Measurements from ENCODE around the gene RPS28. TPM values are rescaled to one million over a fixed set of nuclear protein-coding genes. Genes with fewer than 3 reads are reported as not detected.
A peak's percentile ranks its signal among the peaks of the same experiment; 100 is the strongest.

Gene RPS28
- total RNA-seq, 1 experiment from 2014 or later: 1,155 TPM

- Histone ChIP-seq H3K9ac (ENCODE audit: low read length) (no peak overlapping the region), H3K4me2 (ENCODE audit: low read depth, low read length, poor library complexity, severe bottlenecking) (peak overlapping the region; percentile 93), H3K4me1 (ENCODE audit: low read length) (peaks cover 40% of the 10 kb centered on the region), H3K9me2 (replicated peaks; ENCODE audit: insufficient read depth, low read length) (no peaks in the 10 kb centered on the region), H2AFZ (ENCODE audit: low read length) (no peak overlapping the region), H3K27me3 (ENCODE audit: low read length) (no peaks in the 10 kb centered on the region), H4K20me1 (ENCODE audit: insufficient read depth, low read depth, low read length) (peaks cover 19% of the 10 kb centered on the region), H3K36me3 (ENCODE audit: insufficient read depth, low read length) (peaks cover 19% of the 10 kb centered on the region), H3K4me3 (ENCODE audit: low read length) (no peak overlapping the region), H3K27ac (ENCODE audit: low read length) (no peak overlapping the region), H3K79me2 (ENCODE audit: low read length) (peaks cover 37% of the 10 kb centered on the region), H3K9me3 (ENCODE audit: low read length) (no peaks in the 10 kb centered on the region)
- DNase-seq: peak; percentile 51
These were observed 2.5 kb downstream of the RPS28 start for GRCh38 chr19:8323781-8324185.

DNA sequence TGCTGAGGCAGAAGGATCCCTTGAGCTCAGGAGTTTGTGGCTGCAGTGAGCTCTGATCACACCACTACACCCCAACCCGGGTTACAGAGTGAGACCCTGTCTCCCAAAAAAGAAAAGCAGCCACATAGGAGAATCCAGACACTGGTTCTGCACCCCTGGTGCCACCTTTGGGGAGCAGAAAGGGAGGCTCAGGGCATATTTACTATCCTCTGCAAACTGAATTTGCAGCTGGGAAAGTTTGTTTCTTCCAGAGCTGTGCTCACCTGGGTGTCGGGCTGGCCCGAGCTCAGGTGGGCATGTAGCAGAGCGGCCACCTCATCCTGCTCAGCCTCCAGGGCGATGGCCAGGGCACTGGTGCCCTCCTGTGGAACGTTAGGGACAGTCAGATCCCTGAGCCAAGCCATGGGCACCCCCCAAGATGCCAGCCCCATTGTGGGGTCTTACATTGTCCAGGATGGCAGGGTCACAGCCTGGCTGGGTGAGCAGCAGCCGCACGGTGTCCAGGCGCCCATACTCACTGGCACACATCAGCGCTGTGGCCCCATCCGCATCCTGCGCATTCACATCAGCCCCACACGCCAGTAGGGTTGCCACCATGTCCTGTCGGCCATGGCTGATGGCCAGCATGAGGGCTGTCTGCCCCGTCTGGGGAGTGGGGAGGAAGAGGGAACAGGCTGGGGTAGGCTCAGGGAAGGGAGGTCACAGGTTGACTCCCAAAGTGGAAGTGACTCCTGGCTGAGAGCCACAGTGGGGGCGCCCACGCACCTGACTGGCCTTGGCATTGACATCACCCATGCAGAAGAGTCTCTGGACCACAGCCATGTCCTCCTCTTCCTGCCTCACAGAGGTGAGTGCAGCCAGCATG, 3.1 kb downstream of the RPS28 start:
- Histone ChIP-seq H2AFZ (ENCODE audit: low read length) (no peak overlapping the region), H3K9ac (ENCODE audit: low read length) (no peak overlapping the region), H3K4me2 (ENCODE audit: low read depth, low read length, poor library complexity, severe bottlenecking) (no peak overlapping the region), H3K27me3 (ENCODE audit: low read length) (no peaks in the 10 kb centered on the region), H3K79me2 (ENCODE audit: low read length) (peaks cover 32% of the 10 kb centered on the region), H3K36me3 (ENCODE audit: insufficient read depth, low read length) (peaks cover 19% of the 10 kb centered on the region), H3K9me3 (ENCODE audit: low read length) (no peaks in the 10 kb centered on the region), H3K4me3 (ENCODE audit: low read length) (no peak overlapping the region), H4K20me1 (ENCODE audit: insufficient read depth, low read depth, low read length) (peaks cover 19% of the 10 kb centered on the region), H3K27ac (ENCODE audit: low read length) (no peak overlapping the region), H3K9me2 (replicated peaks; ENCODE audit: insufficient read depth, low read length) (no peaks in the 10 kb centered on the region), H3K4me1 (ENCODE audit: low read length) (peaks cover 39% of the 10 kb centered on the region)
- peak; percentile 69 for DNase-seq

GRCh38 chr19:8325454-8325853, 4.2 kb downstream of the RPS28 start:
- Histone ChIP-seq H3K9me2 (replicated peaks; ENCODE audit: insufficient read depth, low read length) (no peaks in the 10 kb centered on the region), H4K20me1 (ENCODE audit: insufficient read depth, low read depth, low read length) (peaks cover 19% of the 10 kb centered on the region), H3K4me1 (ENCODE audit: low read length) (peaks cover 29% of the 10 kb centered on the region), H3K9me3 (ENCODE audit: low read length) (no peaks in the 10 kb centered on the region), H3K27ac (ENCODE audit: low read length) (no peak overlapping the region), H3K27me3 (ENCODE audit: low read length) (no peaks in the 10 kb centered on the region), H3K79me2 (ENCODE audit: low read length) (peaks cover 22% of the 10 kb centered on the region), H2AFZ (ENCODE audit: low read length) (no peak overlapping the region), H3K4me2 (ENCODE audit: low read depth, low read length, poor library complexity, severe bottlenecking) (no peak overlapping the region), H3K9ac (ENCODE audit: low read length) (no peak overlapping the region), H3K4me3 (ENCODE audit: low read length) (no peak overlapping the region), H3K36me3 (ENCODE audit: insufficient read depth, low read length) (peaks cover 19% of the 10 kb centered on the region)
- no peak for DNase-seq

GRCh38 chr19:8329996-8330395, 8.7 kb downstream of the RPS28 start:
- no peak overlapping the region for H3K9ac ChIP-seq (ENCODE audit: low read length)
- no peaks in the 10 kb centered on the region for H4K20me1 ChIP-seq (ENCODE audit: insufficient read depth, low read depth, low read length)
- no peak overlapping the region for H2AFZ ChIP-seq (ENCODE audit: low read length)
- no peaks in the 10 kb centered on the region for H3K9me2 ChIP-seq (replicated peaks; ENCODE audit: insufficient read depth, low read length)
- no peaks in the 10 kb centered on the region for H3K36me3 ChIP-seq (ENCODE audit: insufficient read depth, low read length)
- no peak overlapping the region for H3K4me2 ChIP-seq (ENCODE audit: low read depth, low read length, poor library complexity, severe bottlenecking)
- peaks cover under 1% of the 10 kb centered on the region for H3K4me1 ChIP-seq (ENCODE audit: low read length)
- H3K79me2 ChIP-seq (ENCODE audit: low read length): no peaks in the 10 kb centered on the region
- no peaks in the 10 kb centered on the region for H3K9me3 ChIP-seq (ENCODE audit: low read length)
- H3K27me3 ChIP-seq (ENCODE audit: low read length): no peaks in the 10 kb centered on the region
- H3K4me3 ChIP-seq (ENCODE audit: low read length): no peak overlapping the region
- DNase-seq: peak; percentile 39
- H3K27ac ChIP-seq (ENCODE audit: low read length): no peak overlapping the region

DNA sequence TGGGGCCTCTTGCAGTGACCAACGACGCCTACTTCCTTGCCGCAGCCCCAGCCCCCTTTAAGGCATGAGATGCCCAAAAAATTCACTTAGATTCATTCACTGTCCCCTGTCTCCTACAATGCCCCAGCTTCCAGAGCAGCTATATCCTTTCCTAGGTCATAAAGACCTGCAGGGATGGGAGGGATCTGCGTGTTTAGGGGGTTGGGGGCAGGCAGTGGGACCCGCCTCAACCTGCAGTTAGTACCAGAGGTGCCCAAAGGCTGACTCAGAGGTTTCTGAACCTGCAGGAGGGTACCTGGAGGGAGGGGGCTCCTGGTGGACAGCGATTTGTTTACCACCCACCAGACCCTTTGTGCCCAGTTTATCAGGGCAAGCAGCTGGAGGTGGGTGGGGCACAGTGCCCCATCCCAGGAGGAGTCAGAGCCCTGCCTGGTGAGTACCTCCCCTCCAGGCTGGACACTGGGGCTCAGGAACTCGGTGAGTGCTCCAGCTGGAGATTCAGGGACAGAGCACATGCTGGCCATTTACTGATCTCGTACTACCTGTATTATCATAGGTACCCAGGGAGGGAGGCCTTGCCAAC, 10.1 kb downstream of the RPS28 start:
- H3K27me3 ChIP-seq (ENCODE audit: low read length): no peaks in the 10 kb centered on the region
- no peak overlapping the region for H3K4me3 ChIP-seq (ENCODE audit: low read length)
- no peaks in the 10 kb centered on the region for H3K9me2 ChIP-seq (replicated peaks; ENCODE audit: insufficient read depth, low read length)
- H3K27ac ChIP-seq (ENCODE audit: low read length): no peak overlapping the region
- H2AFZ ChIP-seq (ENCODE audit: low read length): no peak overlapping the region
- H4K20me1 ChIP-seq (ENCODE audit: insufficient read depth, low read depth, low read length): no peaks in the 10 kb centered on the region
- no peaks in the 10 kb centered on the region for H3K36me3 ChIP-seq (ENCODE audit: insufficient read depth, low read length)
- no peaks in the 10 kb centered on the region for H3K4me1 ChIP-seq (ENCODE audit: low read length)
- H3K4me2 ChIP-seq (ENCODE audit: low read depth, low read length, poor library complexity, severe bottlenecking): no peak overlapping the region
- no peaks in the 10 kb centered on the region for H3K9me3 ChIP-seq (ENCODE audit: low read length)
- no peak overlapping the region for H3K9ac ChIP-seq (ENCODE audit: low read length)
- no peaks in the 10 kb centered on the region for H3K79me2 ChIP-seq (ENCODE audit: low read length)
- DNase-seq: no peak

DNA sequence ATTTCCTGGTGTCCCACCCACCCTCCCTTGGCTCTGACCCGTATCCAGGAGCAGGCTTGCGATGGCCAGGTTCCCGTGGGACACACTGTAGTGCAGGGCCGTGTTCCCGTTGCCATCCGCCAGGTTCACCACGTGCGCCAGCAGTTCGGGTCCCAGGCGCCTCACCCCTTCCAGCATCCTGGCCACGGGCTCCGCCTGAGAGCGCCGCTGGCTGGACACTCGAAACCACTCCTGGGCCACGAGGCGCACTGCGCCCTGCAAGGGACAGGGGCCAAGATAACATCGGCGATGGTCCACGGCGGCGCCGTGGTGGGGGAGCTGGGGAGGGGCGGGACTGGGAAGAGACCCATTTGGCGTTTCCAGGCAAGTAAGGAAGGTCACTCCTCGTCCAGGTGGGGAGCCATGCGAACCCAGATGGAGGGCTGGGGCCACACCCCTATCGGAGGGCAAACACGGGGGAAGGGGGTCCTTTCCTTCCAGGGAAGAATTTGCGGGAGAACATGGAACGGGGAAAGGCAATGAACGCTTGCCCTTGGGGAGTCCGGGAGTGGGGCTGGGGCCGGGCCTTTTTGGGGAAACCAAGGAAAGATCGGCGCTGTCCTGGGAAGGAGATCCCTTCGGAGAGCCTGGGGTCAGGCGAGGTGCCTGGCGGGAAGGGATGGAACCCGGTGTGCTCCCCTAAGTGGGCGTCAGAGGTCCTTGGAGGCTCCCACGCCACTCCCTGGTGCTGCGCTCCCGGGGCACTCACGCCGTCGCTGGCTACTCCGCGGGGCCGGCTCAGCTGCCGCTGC, 11.9 kb downstream of the RPS28 start:
- Histone ChIP-seq H3K79me2 (ENCODE audit: low read length) (no peaks in the 10 kb centered on the region), H3K9me3 (ENCODE audit: low read length) (no peaks in the 10 kb centered on the region), H2AFZ (ENCODE audit: low read length) (no peak overlapping the region), H3K27ac (ENCODE audit: low read length) (no peak overlapping the region), H3K9ac (ENCODE audit: low read length) (no peak overlapping the region), H4K20me1 (ENCODE audit: insufficient read depth, low read depth, low read length) (no peaks in the 10 kb centered on the region), H3K4me3 (ENCODE audit: low read length) (no peak overlapping the region), H3K9me2 (replicated peaks; ENCODE audit: insufficient read depth, low read length) (no peaks in the 10 kb centered on the region), H3K36me3 (ENCODE audit: insufficient read depth, low read length) (no peaks in the 10 kb centered on the region), H3K4me1 (ENCODE audit: low read length) (no peaks in the 10 kb centered on the region), H3K27me3 (ENCODE audit: low read length) (no peaks in the 10 kb centered on the region), H3K4me2 (ENCODE audit: low read depth, low read length, poor library complexity, severe bottlenecking) (no peak overlapping the region)
- DNase-seq: no peak

DNA sequence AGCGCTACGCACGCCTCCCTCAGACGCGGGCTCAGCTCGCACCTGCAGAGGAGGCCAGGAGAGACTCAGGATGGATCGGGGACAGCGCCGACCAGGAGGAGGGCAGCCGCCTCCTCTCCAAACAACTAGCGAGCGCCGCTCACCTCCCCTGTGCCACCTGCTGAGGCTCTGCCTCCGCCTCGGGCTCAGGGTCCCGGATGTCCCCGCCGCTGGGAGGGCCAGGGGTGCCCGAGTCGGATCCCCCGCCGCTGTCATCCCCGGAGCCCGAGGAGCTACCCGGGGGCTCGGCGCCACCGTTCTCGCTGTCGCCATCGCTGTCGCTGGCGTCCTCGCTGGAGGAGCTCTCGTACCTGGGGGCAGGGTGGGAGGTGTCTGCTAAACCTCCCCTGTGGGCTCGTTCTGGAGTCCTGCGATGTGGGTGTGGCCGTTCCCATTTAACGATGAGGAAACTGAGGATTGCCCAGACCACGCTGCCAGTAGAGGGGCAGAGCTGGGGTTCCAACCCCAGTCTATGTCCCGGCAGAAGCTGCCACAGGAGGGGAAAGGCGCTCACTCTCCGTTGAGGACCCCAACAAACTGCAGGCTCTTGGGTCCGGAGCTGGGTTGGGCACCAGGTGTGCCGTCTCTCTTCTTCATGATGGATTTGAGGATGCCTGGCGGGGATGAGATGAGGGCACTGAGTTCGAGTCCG, 12.6 kb downstream of the RPS28 start:
- no peak for DNase-seq
- Histone ChIP-seq H4K20me1 (ENCODE audit: insufficient read depth, low read depth, low read length) (no peaks in the 10 kb centered on the region), H3K9ac (ENCODE audit: low read length) (no peak overlapping the region), H2AFZ (ENCODE audit: low read length) (no peak overlapping the region), H3K9me3 (ENCODE audit: low read length) (no peaks in the 10 kb centered on the region), H3K79me2 (ENCODE audit: low read length) (no peaks in the 10 kb centered on the region), H3K4me1 (ENCODE audit: low read length) (no peaks in the 10 kb centered on the region), H3K27ac (ENCODE audit: low read length) (no peak overlapping the region), H3K27me3 (ENCODE audit: low read length) (no peaks in the 10 kb centered on the region), H3K4me3 (ENCODE audit: low read length) (no peak overlapping the region), H3K9me2 (replicated peaks; ENCODE audit: insufficient read depth, low read length) (no peaks in the 10 kb centered on the region), H3K4me2 (ENCODE audit: low read depth, low read length, poor library complexity, severe bottlenecking) (no peak overlapping the region), H3K36me3 (ENCODE audit: insufficient read depth, low read length) (no peaks in the 10 kb centered on the region)
